ENCODE results near the gene INPPL1.

DNA sequence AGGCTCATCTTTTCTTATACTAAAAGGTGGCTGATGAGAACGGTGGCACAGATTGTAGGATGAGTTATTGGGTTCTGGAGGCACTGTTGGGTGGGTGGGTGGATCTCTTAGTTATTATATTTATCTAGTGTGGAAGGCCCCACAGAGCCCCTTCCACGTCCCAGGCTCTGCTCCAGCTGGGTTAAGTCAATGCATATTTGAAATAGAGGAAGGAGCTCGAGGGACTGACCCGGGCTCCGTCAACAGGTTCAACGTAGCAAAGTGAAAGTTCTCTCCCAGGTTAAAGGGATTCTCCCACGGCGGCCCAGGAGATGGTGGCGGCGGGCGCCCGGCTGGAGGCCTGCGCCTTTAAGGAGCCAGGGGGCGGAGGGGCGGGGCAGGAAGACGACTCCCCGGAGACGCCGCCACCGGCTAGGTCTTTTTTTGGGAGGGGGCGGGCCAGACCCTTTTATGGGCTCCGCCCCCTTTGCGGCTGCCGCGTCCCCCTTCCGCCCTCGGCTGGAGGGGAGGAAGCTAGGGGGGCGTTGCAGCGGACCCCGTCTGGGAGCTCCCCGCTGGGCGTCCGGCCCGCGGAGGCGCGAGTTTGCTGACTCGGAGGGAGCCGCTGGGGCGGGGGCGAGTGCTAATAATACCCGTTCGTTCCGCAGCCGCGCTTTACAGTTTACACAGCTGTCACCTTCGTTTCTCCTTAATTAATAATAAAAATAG lies 1.5 kb upstream of the INPPL1 start:
- TF ChIP-seq, protein P1, sequence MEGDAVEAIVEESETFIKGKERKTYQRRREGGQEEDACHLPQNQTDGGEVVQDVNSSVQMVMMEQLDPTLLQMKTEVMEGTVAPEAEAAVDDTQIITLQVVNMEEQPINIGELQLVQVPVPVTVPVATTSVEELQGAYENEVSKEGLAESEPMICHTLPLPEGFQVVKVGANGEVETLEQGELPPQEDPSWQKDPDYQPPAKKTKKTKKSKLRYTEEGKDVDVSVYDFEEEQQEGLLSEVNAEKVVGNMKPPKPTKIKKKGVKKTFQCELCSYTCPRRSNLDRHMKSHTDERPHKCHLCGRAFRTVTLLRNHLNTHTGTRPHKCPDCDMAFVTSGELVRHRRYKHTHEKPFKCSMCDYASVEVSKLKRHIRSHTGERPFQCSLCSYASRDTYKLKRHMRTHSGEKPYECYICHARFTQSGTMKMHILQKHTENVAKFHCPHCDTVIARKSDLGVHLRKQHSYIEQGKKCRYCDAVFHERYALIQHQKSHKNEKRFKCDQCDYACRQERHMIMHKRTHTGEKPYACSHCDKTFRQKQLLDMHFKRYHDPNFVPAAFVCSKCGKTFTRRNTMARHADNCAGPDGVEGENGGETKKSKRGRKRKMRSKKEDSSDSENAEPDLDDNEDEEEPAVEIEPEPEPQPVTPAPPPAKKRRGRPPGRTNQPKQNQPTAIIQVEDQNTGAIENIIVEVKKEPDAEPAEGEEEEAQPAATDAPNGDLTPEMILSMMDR (IDR thresholded peaks at IDR 0.05): peak in 6 of 7 experiments; percentile 9 to 69 (median 30)
- peak; percentile 47 to 84 (median 80) for TF ChIP-seq POLR2A (IDR thresholded peaks at IDR 0.05)

Data from body of pancreas (tissue), 4 donors.